ENCODE measurements around the gene PTGES3.

GRCh38 chr12:56641219-56641618 lies 46.9 kb downstream of the PTGES3 start:
- TF ChIP-seq, protein P1, sequence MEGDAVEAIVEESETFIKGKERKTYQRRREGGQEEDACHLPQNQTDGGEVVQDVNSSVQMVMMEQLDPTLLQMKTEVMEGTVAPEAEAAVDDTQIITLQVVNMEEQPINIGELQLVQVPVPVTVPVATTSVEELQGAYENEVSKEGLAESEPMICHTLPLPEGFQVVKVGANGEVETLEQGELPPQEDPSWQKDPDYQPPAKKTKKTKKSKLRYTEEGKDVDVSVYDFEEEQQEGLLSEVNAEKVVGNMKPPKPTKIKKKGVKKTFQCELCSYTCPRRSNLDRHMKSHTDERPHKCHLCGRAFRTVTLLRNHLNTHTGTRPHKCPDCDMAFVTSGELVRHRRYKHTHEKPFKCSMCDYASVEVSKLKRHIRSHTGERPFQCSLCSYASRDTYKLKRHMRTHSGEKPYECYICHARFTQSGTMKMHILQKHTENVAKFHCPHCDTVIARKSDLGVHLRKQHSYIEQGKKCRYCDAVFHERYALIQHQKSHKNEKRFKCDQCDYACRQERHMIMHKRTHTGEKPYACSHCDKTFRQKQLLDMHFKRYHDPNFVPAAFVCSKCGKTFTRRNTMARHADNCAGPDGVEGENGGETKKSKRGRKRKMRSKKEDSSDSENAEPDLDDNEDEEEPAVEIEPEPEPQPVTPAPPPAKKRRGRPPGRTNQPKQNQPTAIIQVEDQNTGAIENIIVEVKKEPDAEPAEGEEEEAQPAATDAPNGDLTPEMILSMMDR (IDR thresholded peaks at IDR 0.05; ENCODE audit: poor library complexity), result no peak
- TF ChIP-seq EZH2 (IDR thresholded peaks at IDR 0.05; ENCODE audit: borderline replicate concordance) (no peak), EZH2phosphoT487 (IDR thresholded peaks at IDR 0.05; ENCODE audit: low read depth, severe bottlenecking, unreplicated experiment) (no peak)
